Activated naive CD4-positive, alpha-beta T cell treated with anti-CD3 and anti-CD28 coated beads, Interleukin-2, amount 50 U/mL, for 24 hours (primary cell): Measurements from ENCODE around the gene NEURL1B.
A peak's percentile ranks its signal among the peaks of the same experiment; 100 is the strongest.
"Not testable (repeated sequence)": the region's sequence is repeated elsewhere in the genome, so short reads cannot be mapped to it uniquely, and the experiment has no call there.

Experiments
- H3K27ac Mint-ChIP-seq: one replicate; pipeline ENCODE4 v1.8.0; 2021; ENCODE audit warnings: mild to moderate bottlenecking, mixed read lengths
- H3K27me3 Mint-ChIP-seq: one replicate; pipeline ENCODE4 v1.8.0; 2021; ENCODE audit warnings: mixed read lengths
- H3K36me3 Mint-ChIP-seq: one replicate; pipeline ENCODE4 v1.8.0; 2021; ENCODE audit warnings: mixed read lengths
- H3K4me1 Mint-ChIP-seq: one replicate; pipeline ENCODE4 v1.8.0; 2021; ENCODE audit warnings: mixed read lengths
- H3K4me3 Mint-ChIP-seq: one replicate; pipeline ENCODE4 v1.8.0; 2021; ENCODE audit warnings: mild to moderate bottlenecking, mixed read lengths
- H3K9me3 Mint-ChIP-seq: one replicate; pipeline ENCODE4 v1.8.0; 2021; ENCODE audit warnings: mixed read lengths

Gene NEURL1B

GRCh38 chr5:172670444-172670843, 29.4 kb downstream of the NEURL1B start:
- Mint-ChIP-seq H3K4me1 (no peaks in the 10 kb centered on the region), H3K27me3 (no peaks in the 10 kb centered on the region), H3K27ac (no peak overlapping the region), H3K4me3 (no peak overlapping the region), H3K36me3 (no peaks in the 10 kb centered on the region), H3K9me3 (no peaks in the 10 kb centered on the region)

GRCh38 chr5:172671091-172671490, 30.0 kb downstream of the NEURL1B start:
- Mint-ChIP-seq H3K27me3 (no peaks in the 10 kb centered on the region), H3K36me3 (no peaks in the 10 kb centered on the region), H3K27ac (no peak overlapping the region), H3K4me3 (no peak overlapping the region), H3K9me3 (no peaks in the 10 kb centered on the region), H3K4me1 (no peaks in the 10 kb centered on the region)

GRCh38 chr5:172672681-172673080, 31.6 kb downstream of the NEURL1B start:
- H3K27me3 Mint-ChIP-seq = no peaks in the 10 kb centered on the region

GRCh38 chr5:172674155-172674554, 33.1 kb downstream of the NEURL1B start:
- Mint-ChIP-seq H3K27me3 (no peaks in the 10 kb centered on the region), H3K4me3 (no peak overlapping the region), H3K27ac (no peak overlapping the region), H3K4me1 (no peaks in the 10 kb centered on the region), H3K9me3 (no peaks in the 10 kb centered on the region), H3K36me3 (no peaks in the 10 kb centered on the region)

More at GRCh38 chr5:172672681-172673080, 31.6 kb downstream of the NEURL1B start:
- Mint-ChIP-seq H3K4me3 (no peak overlapping the region), H3K4me1 (no peaks in the 10 kb centered on the region), H3K36me3 (no peaks in the 10 kb centered on the region), H3K9me3 (no peaks in the 10 kb centered on the region), H3K27ac (no peak overlapping the region)

GRCh38 chr5:172676914-172677475, 35.9 kb downstream of the NEURL1B start:
- H3K27ac Mint-ChIP-seq = no peak overlapping the region
- H3K4me3 Mint-ChIP-seq = no peak overlapping the region
- H3K36me3 Mint-ChIP-seq = no peaks in the 10 kb centered on the region
- no peaks in the 10 kb centered on the region for H3K9me3 Mint-ChIP-seq
- no peaks in the 10 kb centered on the region for H3K27me3 Mint-ChIP-seq
- no peaks in the 10 kb centered on the region for H3K4me1 Mint-ChIP-seq

GRCh38 chr5:172678362-172678874, 37.4 kb downstream of the NEURL1B start:
- not testable (repeated sequence) for H3K9me3 Mint-ChIP-seq, H3K27me3 Mint-ChIP-seq, H3K27ac Mint-ChIP-seq, H3K36me3 Mint-ChIP-seq, H3K4me3 Mint-ChIP-seq, H3K4me1 Mint-ChIP-seq

- no peaks in the 10 kb centered on the region for H3K9me3 Mint-ChIP-seq
- H3K27me3 Mint-ChIP-seq = no peaks in the 10 kb centered on the region
- H3K4me1 Mint-ChIP-seq = peaks cover 6% of the 10 kb centered on the region
- H3K27ac Mint-ChIP-seq = no peak overlapping the region
- H3K36me3 Mint-ChIP-seq = no peaks in the 10 kb centered on the region
- no peak overlapping the region for H3K4me3 Mint-ChIP-seq
Observed at GRCh38 chr5:172678902-172679301, 37.8 kb downstream of the NEURL1B start.

- no peaks in the 10 kb centered on the region for H3K36me3 Mint-ChIP-seq
- H3K9me3 Mint-ChIP-seq = no peaks in the 10 kb centered on the region
- H3K4me1 Mint-ChIP-seq = peaks cover 6% of the 10 kb centered on the region
- no peaks in the 10 kb centered on the region for H3K27me3 Mint-ChIP-seq
- no peak overlapping the region for H3K27ac Mint-ChIP-seq
- no peak overlapping the region for H3K4me3 Mint-ChIP-seq
Observed at GRCh38 chr5:172679628-172680212, 38.7 kb downstream of the NEURL1B start.

- Mint-ChIP-seq H3K27me3 (no peaks in the 10 kb centered on the region), H3K9me3 (no peaks in the 10 kb centered on the region), H3K27ac (peak overlapping the region; percentile 67), H3K36me3 (no peaks in the 10 kb centered on the region), H3K4me3 (no peak overlapping the region), H3K4me1 (peaks cover 6% of the 10 kb centered on the region)
Observed at GRCh38 chr5:172680921-172681320, 39.9 kb downstream of the NEURL1B start.

GRCh38 chr5:172681421-172681820, 40.4 kb downstream of the NEURL1B start:
- H3K36me3 Mint-ChIP-seq = no peaks in the 10 kb centered on the region
- no peaks in the 10 kb centered on the region for H3K27me3 Mint-ChIP-seq
- no peaks in the 10 kb centered on the region for H3K9me3 Mint-ChIP-seq
- no peak overlapping the region for H3K27ac Mint-ChIP-seq
- peaks cover 6% of the 10 kb centered on the region for H3K4me1 Mint-ChIP-seq
- no peak overlapping the region for H3K4me3 Mint-ChIP-seq

GRCh38 chr5:172683264-172683644, 42.2 kb downstream of the NEURL1B start:
- Mint-ChIP-seq H3K27ac (no peak overlapping the region), H3K27me3 (no peaks in the 10 kb centered on the region), H3K9me3 (no peaks in the 10 kb centered on the region), H3K36me3 (no peaks in the 10 kb centered on the region), H3K4me1 (peaks cover 11% of the 10 kb centered on the region), H3K4me3 (peak overlapping the region; percentile 70)

- Mint-ChIP-seq H3K36me3 (no peaks in the 10 kb centered on the region), H3K27me3 (no peaks in the 10 kb centered on the region), H3K4me3 (peak overlapping the region; percentile 73), H3K27ac (peak overlapping the region; percentile 68), H3K9me3 (no peaks in the 10 kb centered on the region), H3K4me1 (peaks cover 16% of the 10 kb centered on the region)
Observed at GRCh38 chr5:172683645-172684471, 42.8 kb downstream of the NEURL1B start.

- Mint-ChIP-seq H3K27me3 (no peaks in the 10 kb centered on the region), H3K4me1 (peaks cover 20% of the 10 kb centered on the region), H3K27ac (no peak overlapping the region), H3K9me3 (no peaks in the 10 kb centered on the region), H3K36me3 (no peaks in the 10 kb centered on the region), H3K4me3 (no peak overlapping the region)
Observed at GRCh38 chr5:172685091-172685490, 44.0 kb downstream of the NEURL1B start.

- no peaks in the 10 kb centered on the region for H3K27me3 Mint-ChIP-seq
- no peaks in the 10 kb centered on the region for H3K36me3 Mint-ChIP-seq
- no peaks in the 10 kb centered on the region for H3K9me3 Mint-ChIP-seq
- peaks cover 20% of the 10 kb centered on the region for H3K4me1 Mint-ChIP-seq
- no peak overlapping the region for H3K27ac Mint-ChIP-seq
- no peak overlapping the region for H3K4me3 Mint-ChIP-seq
Observed at GRCh38 chr5:172686111-172686510, 45.0 kb downstream of the NEURL1B start.

- Mint-ChIP-seq H3K4me3 (no peak overlapping the region), H3K27me3 (no peaks in the 10 kb centered on the region), H3K27ac (no peak overlapping the region), H3K4me1 (peaks cover 20% of the 10 kb centered on the region), H3K36me3 (no peaks in the 10 kb centered on the region), H3K9me3 (no peaks in the 10 kb centered on the region)
Observed at GRCh38 chr5:172686539-172687390, 45.7 kb downstream of the NEURL1B start.
